Measurements from ENCODE around the gene EBF3. TPM values are rescaled to one million over a fixed set of nuclear protein-coding genes. Genes with fewer than 3 reads are reported as not detected.

The EBF3 gene
- polyA plus RNA-seq, 3 donors: 1.6 to 2.4 (median 2.2) TPM

DNA sequence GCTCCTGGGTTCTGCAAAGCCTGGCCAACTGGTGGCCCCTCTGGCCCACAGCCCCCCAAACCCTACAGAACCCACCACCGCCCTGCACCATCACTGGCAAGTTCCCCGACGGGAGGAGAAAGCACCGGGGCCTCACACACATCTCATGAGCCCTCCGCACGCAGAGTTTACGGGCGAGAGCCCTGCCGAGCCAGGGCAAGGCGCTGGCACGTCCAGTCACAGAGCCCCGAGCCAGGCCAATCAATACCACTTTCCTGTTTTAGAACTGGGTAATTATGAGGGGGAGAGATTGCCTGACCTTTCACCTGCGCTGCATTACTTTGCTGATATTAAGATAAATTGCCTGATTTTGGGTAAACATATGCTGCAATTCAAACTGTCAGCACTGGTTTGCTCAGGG, 113.3 kb downstream of the EBF3 start:
- DNase-seq (ENCODE audit: extremely low read depth in 1 of 11, low read depth in 9 of 11, low spot score in 4 of 11): no peak

DNA sequence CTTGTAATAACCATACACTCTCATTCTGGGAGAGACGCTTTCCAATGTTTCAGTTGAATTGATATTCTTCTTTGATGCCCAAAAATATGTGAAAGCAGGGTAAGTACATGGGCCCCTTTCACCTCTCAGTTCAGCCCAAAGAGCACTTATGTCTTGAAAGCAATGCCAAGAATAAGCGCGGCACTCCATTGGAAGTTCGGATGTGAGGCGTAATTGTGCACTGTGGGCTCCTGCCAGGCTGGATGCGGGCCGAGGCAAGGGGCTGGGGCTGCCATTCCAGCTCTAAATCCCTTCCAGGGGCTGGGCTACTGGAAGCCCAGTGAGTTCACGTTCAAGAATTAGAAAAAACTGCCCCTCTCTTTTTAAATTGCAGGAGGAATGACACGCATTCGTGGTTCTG, 113.8 kb downstream of the EBF3 start:
- DNase-seq (ENCODE audit: extremely low read depth in 1 of 11, low read depth in 9 of 11, low spot score in 4 of 11): no peak

DNA sequence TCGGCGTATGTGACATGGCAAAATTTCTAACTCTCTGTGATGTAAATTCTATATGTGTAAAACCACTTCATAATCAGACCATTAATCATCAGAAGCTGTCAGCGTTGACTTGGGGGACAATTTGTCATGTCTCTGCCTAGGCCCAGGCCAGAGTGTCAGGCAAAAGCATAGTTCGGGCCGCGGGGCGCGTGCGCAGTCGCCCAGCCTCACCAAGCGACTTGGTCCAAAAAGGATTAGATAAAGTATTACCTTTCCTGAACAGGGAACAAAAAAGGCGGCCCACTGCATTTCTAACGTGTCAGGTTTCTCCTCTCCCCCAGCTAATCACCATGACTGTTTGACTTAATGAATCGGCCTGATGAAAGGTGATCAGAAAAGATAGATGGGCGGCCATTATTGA, 114.2 kb downstream of the EBF3 start:
- no peak for DNase-seq (ENCODE audit: extremely low read depth in 1 of 11, low read depth in 9 of 11, low spot score in 4 of 11)

DNA sequence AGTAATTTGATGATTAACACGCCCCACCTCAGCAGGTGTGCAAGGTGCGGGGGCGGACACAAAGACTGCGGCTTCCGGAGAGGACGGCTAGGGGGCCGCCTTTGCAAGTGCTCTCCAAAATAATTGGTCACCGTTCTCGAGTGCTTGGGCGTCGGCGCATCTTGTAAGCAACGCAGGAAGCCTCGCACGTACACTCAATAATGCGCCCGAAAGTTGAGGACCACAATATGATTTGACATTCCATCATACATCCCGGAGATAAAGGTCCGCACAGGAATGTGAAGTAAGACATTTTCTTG, 114.7 kb downstream of the EBF3 start:
- no peak for DNase-seq (ENCODE audit: extremely low read depth in 1 of 11, low read depth in 9 of 11, low spot score in 4 of 11)

DNA sequence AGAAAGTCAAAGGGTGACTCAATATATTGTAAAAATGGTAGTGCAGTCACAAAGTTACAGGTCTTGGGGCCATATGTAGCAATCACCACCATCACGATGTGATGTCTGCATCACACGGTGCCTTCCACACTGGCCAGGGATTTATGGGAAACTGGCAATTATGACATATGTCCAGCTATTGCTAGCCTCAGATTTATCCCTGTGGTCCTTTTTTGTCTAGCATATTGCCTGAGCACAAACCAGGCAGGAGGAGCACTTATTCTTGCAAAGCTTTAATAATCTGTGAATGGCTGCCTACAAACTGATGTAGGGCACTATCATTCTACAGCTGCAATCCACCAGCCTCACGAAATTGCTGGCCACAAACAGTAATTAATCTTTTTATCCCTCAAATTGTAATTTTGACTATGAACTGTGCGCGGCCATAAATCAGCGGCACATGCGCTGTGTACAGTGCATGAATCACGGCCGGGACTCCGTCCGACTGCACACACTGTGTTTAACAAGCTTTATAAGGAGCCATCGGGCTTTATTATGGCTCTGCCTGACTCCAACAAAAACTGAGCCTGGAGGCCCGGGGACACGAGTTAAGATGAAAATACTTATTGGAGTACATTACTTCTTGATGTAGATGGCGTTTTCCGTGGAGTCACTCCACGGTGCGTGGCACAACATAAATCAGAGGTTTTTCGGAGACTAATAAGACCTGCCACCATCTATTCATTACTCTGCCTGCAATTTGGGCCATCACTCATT, 115.2 kb downstream of the EBF3 start:
- DNase-seq (ENCODE audit: extremely low read depth in 1 of 11, low read depth in 9 of 11, low spot score in 4 of 11): no peak

DNA sequence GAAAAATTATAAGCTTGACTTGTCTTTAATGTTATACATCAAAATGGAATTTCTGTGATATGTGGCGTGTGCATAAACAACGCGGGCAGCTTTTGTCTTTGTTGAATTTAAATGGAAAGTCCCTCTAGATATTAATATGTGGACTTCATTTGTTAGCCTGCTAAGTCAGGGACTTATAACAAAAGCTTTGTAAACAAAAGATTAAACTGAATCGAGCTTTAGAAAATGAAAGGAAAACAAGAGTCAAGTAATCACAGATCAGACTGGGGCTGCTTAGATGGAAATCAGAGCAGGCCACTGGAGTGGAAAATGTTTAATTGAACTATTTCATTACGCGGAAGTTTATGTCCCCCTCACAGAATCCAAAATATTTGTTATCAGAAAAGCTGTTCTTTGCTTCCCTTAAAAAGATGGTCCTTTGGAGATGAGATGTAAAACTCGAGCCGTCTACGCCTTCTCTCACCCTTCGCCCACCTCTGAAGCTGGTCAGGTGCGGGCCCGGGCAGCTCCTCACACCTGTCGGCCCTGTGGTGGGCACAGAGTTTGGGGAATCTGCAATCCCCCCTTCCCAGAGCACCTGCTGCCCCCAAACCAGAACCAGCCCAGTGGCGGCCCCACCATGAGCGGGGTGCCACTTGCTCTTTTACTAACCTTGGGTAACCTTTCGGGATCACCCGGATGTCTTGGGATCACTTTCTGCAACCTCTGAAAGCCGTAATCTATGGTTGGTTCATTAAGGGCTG, 116.2 kb downstream of the EBF3 start:
- no peak for DNase-seq (ENCODE audit: extremely low read depth in 1 of 11, low read depth in 9 of 11, low spot score in 4 of 11)

DNA sequence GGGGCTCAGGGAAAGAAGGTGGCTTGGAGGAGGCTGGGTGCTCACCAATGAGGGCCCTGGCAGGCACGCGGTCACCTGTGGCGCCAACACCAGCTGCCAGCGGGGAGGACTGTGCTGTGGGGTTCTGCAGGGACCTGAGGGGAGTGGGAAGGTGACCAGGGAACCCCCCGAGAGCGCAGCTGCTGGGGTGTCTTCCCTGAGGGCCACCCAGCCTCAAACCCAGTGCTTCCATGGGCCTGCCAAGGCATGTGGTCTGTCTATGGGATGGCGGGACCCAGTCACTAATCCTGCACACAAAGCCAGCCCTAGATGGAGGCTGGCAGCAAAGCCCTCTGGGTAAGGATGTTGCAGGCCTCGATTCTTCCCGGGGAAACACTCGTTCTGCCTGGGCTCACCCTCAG, 117.1 kb downstream of the EBF3 start:
- DNase-seq (ENCODE audit: extremely low read depth in 1 of 11, low read depth in 9 of 11, low spot score in 4 of 11): no peak

DNA sequence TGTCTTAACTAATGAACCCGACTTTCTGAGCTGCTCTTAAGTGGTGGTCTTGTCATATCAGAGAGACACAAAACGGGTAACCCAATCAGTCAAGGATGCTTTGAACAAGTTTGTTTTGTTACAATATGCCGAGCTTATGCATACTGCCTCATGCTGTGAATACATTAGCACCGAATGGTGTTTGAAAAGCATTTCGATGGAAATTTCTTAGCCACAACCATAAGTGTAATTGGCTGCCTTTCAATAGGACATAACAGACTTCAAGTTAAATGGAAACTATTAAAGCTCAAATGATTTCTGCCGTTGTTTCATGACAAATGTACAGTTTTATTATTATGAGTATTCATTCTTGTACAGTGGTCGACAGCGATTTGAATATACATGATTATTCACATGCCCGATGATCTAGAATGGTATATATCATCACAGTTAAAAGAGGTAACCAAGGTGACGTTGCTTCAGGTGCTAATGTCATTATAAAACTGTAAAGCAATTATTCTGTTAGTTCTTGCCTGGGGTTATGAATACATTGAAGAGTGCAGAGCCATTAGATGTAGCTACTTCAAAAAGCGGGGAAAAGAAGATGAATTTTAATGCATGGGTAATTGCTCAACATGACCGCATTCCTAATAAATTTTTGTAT, 118.8 kb downstream of the EBF3 start:
- DNase-seq (ENCODE audit: extremely low read depth in 1 of 11, low read depth in 9 of 11, low spot score in 4 of 11): no peak

DNA sequence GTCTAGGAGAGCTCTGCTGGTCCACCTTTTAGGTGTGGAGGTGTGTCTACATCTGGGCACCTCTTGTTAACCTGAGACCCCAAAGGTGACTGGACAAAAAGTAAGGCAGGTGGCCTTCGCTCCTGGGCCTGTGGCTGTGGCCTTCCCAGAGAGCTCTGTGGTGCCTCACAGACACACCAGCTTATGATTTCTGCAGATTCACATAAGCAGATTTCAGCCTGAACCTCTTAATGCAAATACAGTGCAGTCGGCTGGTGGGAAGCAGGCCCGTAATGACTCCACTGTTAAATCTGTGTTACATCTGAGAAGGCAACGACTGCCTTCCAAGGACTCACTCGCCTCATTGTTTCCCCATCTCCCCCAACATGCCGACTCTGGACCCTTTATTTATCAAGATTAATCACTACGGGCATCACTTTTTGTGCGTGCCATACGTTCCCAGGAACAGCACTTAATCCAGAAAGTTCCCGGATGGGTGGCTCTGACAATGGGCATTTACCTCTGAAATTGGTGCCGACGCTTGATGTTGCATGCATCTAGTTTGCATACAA, 119.8 kb downstream of the EBF3 start:
- DNase-seq (ENCODE audit: extremely low read depth in 1 of 11, low read depth in 9 of 11, low spot score in 4 of 11): no peak

DNA sequence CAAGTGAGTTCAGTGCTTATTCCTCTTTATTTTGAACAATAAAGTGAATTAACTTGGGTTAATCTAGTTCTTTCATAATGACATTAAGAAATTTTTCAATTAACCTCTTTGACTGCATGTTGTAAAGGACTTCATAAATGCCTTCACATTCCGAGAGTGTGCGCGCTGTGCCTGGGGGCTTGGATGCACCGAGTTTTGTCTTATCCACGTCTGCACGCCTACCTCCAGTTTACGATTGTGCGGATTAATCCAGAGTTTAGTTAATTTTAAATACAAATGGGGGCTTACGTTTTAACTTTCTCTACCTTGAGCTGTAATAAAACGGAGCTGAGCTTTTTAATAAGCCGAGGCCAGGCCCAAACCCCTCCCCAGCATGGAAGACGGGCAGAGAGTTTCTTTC, 120.4 kb downstream of the EBF3 start:
- DNase-seq (ENCODE audit: extremely low read depth in 1 of 11, low read depth in 9 of 11, low spot score in 4 of 11): no peak

DNA sequence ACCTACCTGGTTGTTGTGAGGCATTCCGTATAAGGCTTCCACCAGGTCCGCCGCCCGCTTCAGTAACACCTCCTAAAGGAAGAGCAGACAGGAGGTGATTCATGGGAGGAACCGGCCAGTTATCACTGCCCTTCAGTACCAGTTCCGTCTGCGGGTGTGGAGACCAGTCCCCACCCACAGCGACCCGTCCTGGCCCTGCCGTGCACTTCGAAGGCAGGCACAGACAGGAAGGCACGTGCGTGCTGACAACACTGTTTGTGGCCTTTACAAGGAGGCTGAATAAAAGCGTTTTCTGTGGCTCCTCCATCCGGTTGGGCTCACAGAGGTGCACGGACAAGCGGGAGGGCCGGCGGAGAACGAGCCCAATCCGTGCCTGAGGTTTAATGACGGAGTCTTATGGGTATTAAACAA, 120.9 kb downstream of the EBF3 start:
- no peak for DNase-seq (ENCODE audit: extremely low read depth in 1 of 11, low read depth in 9 of 11, low spot score in 4 of 11)

DNA sequence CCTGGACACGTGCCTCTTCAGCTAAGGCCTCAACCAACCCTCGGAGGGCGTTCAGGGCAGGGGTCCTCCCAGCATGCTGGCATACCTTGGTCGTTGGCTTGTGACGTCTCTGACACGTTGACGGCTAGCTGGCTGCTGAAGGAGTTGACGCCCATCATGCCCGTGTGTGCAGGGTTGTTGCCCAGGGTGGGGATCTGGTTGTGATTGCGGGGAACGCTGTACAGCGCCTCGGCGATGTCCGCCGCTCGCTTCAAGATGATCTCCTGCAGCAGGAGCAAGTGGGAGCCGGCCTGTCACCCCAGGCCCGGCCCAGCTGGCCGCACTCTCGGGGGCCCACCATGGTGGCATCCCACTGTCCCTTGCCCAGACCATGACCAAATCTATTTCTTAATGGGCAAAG, 122.0 kb downstream of the EBF3 start:
- DNase-seq (ENCODE audit: extremely low read depth in 1 of 11, low read depth in 9 of 11, low spot score in 4 of 11): no peak

DNA sequence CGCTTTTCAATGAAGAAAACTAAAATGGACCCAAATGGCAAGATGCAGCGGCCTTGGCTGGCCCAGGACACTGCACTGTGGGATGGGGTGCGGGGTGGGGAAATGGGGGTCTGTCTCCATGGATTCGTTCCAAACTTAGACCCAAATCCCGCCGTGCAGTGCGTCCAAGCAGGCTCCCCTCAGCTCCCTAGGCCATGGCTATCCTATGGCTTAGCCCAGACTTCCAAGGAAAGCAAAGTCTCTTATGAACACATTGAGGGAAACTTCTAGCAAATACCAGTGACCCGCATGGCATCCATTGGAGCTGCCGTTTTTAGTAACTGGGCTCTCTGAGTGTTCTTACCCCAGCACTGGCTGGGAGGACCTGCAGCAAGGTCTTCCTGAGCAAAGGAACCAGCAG, 122.5 kb downstream of the EBF3 start:
- no peak for DNase-seq (ENCODE audit: extremely low read depth in 1 of 11, low read depth in 9 of 11, low spot score in 4 of 11)

DNA sequence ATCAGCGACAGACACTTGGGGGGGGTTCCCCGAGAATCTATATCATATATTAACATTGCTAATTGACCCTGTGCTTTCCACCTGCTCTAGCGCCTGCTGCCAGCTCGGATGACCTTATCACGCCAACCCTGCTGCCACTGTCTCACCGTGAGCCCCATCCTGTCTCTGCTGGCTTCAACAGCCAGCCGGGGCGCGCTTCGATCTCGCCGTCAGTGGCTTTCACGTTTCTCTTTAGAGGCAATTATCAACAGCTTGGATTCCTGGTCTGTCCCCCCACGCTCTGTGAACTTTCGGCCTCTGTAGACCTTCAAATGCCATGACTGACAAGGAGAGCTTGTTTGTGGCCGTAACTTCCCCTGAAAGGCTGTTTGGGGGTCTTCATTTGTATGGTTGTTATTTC, 123.0 kb downstream of the EBF3 start:
- DNase-seq (ENCODE audit: extremely low read depth in 1 of 11, low read depth in 9 of 11, low spot score in 4 of 11): no peak

DNA sequence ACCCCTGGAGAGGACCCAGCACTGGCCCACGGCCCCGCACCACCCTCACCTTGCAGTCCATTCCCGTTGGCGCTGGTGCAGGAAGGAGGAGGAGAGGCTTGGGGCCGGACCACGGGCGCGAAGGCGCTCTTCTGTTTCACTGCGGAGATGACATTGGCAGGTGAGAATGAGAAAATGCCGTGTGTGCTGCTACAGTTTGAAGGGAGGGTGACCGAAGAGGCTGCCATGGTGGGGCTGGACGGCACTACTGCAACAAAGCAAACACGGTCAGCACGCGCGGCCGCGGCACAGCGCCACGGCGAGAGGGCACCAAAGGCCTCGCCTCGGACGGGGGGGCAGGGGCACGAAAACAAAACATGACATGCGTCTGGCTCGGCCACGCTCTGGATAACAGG, 123.9 kb downstream of the EBF3 start:
- DNase-seq (ENCODE audit: extremely low read depth in 1 of 11, low read depth in 9 of 11, low spot score in 4 of 11): no peak

DNA sequence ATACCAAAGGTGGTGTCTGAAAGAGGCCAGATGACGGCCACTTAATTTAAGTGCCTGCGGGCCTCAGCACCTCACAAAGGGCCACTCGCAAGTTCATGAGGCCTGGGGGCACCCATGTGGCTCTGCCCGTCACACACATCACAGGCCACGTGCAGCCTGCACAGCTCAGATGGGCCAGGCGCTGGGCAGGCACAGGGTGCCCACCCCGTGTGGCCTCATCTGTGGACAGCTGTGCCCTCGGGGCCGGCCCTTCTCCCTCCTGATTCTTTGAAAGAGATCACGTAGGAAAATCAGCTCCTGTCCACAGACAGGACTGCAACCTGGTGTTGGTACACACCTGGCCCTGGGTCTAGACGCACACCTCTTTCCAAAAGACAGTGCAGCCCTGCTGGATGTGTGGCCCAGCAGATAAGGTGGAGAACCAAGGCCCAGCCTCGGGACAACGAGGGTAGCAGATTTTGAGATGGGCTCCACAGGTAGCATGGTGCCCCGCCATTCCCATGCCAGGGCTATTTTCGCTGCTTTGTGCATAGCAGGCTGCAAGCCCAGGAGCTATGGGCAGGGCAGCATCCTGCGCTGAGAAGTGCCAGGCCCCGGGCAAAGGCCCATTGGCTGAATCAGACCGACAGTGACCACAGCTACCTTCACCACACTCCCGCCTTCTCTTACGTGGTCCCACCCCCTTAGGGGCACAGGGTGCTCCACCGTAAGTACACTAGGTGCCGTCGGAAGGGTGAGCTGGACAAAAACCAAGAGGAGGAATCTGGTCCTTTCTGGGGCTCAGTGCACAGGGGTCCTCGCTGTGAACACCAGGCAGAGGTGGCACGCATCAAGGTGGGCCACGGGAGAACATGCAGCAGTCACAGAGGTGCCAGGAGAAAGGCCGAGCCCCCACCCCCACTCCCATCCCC, 124.5 kb downstream of the EBF3 start:
- no peak for DNase-seq (ENCODE audit: extremely low read depth in 1 of 11, low read depth in 9 of 11, low spot score in 4 of 11)

DNA sequence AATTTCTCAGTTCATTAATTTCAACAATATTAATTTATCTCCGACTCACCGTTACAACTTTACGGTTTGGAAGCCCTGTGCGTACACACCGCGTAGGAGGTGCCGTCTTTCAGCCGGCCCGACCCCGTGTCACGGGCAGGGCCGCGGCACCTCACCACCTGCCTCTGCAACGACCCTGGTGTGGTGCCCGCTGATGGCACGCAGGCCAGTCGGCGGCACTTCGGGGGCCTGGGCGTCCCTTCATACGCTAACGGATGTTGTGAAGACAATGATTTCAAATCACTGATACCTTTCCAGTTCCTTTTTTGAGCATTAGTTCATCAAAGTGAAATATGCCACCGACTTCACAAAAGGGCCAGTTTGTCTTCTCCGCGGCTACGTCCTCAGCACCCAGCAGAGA, 125.3 kb downstream of the EBF3 start:
- DNase-seq (ENCODE audit: extremely low read depth in 1 of 11, low read depth in 9 of 11, low spot score in 4 of 11): no peak

DNA sequence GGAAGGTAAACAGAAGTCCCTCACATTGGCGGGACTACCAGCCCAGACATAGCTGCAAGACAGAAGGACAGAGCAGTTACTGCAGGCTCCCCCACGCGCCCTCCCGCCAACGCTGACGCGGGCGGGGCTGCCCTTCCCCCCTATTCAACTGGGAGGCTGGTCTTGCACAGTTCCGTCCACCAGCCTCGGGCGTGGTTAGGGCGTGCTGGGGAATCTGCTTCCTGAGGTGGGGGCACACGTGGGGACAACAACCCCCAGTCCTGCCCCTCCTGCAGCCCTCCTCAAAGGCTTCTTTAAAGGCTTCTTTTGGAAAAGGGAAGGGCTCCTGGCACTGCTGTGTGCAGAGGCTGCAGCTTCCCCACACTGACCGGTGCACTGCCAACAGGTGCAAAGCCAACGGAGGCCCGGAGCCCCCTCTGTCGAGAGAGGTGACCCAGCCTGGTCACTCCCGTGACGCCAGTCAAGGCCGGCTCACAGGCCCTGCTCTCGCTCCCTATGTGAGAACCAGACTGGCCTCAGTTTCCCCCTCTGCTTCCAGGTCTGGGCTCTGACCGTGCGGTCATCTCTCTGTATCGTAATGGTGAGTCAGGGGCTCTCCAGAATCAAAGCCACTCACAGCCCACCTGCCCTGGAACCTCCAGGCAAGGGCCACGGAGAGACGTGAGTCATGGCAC, 126.0 kb downstream of the EBF3 start:
- no peak for DNase-seq (ENCODE audit: extremely low read depth in 1 of 11, low read depth in 9 of 11, low spot score in 4 of 11)

DNA sequence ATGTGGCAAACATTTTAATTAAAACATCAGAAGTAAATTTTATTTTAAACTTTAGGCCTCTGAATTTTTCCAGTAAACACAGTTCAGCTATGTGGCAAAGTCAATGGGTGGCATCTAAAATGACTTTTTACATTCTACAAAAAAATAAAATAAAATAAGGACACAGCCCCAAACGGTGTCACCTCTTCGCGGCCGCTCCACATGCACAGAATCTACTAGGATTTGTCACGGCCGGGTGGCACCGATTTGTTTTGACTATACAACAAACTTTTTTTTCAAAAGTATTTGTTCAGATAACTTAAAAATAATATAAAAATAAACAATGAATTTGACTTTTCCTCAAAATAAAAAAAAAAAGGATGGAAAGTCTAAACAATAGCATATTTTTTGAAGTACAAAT, 127.8 kb downstream of the EBF3 start:
- no peak for DNase-seq (ENCODE audit: extremely low read depth in 1 of 11, low read depth in 9 of 11, low spot score in 4 of 11)
